ENCODE data around the gene CBY1.

CBY1 gene

GRCh38 chr22:38675833-38676232, 19.4 kb downstream of the CBY1 start:
- TF ChIP-seq CTCF (IDR thresholded peaks at IDR 0.05; ENCODE audit: insufficient read depth, missing control alignments) = no peak
- FAIRE-seq (no peak), DNase-seq (ENCODE audit: insufficient read length, low spot score) (no peak)

GRCh38 chr22:38681582-38682335, 25.3 kb downstream of the CBY1 start, which contains the start of gene TOMM22:
Gene TOMM22, plus strand, starts transcription at chr22:38681957. Its CDS starts 22 bp downstream, at chr22:38681979.
- peak; percentile 74 for TF ChIP-seq CTCF (IDR thresholded peaks at IDR 0.05; ENCODE audit: insufficient read depth, missing control alignments)
- FAIRE-seq = no peak
- peak; percentile 69 for DNase-seq (ENCODE audit: insufficient read length, low spot score)

- no peak for TF ChIP-seq CTCF (IDR thresholded peaks at IDR 0.05; ENCODE audit: insufficient read depth, missing control alignments)
- DNase-seq (ENCODE audit: insufficient read length, low spot score) = no peak
- no peak for FAIRE-seq
Observed at GRCh38 chr22:38684895-38685294, 28.5 kb downstream of the CBY1 start.

GRCh38 chr22:38685761-38686160, 29.3 kb downstream of the CBY1 start:
- TF ChIP-seq CTCF (IDR thresholded peaks at IDR 0.05; ENCODE audit: insufficient read depth, missing control alignments) = no peak
- FAIRE-seq (no peak), DNase-seq (ENCODE audit: insufficient read length, low spot score) (no peak)

- TF ChIP-seq CTCF (IDR thresholded peaks at IDR 0.05; ENCODE audit: insufficient read depth, missing control alignments) = no peak
- DNase-seq (ENCODE audit: insufficient read length, low spot score) = no peak
- FAIRE-seq = no peak
Observed at GRCh38 chr22:38689651-38690050, 33.2 kb downstream of the CBY1 start.

GRCh38 chr22:38694049-38694448, 37.6 kb downstream of the CBY1 start:
- no peak for TF ChIP-seq CTCF (IDR thresholded peaks at IDR 0.05; ENCODE audit: insufficient read depth, missing control alignments)
- FAIRE-seq (no peak), DNase-seq (ENCODE audit: insufficient read length, low spot score) (no peak)

- TF ChIP-seq CTCF (IDR thresholded peaks at IDR 0.05; ENCODE audit: insufficient read depth, missing control alignments) = no peak
- FAIRE-seq (no peak), DNase-seq (ENCODE audit: insufficient read length, low spot score) (no peak)
Observed at GRCh38 chr22:38694940-38695339, 38.5 kb downstream of the CBY1 start.

Data from D721Med (cell line).